Hematopoietic multipotent progenitor cell (in vitro differentiated cells): ENCODE results near the gene HDAC9. TPM values are rescaled to one million over a fixed set of nuclear protein-coding genes. Genes with fewer than 3 reads are reported as not detected.

Experiments
- DNase-seq, 3 donors: peaks; one replicate each; pipeline ENCODE4 v3.0.0-alpha.2; 2011 to 2015; ENCODE audit warnings: low read depth in 2 of 3, low spot score in 2 of 3
- total RNA-seq: library from RNA; depleted of rRNA; stranded (reverse); fragments of >200 nt; gene quantifications from one replicate; pipeline ENCODE4 v1.2.3, GENCODE V29; 2012

Gene HDAC9
- total RNA-seq, 1 donor = 10.2 TPM

DNA sequence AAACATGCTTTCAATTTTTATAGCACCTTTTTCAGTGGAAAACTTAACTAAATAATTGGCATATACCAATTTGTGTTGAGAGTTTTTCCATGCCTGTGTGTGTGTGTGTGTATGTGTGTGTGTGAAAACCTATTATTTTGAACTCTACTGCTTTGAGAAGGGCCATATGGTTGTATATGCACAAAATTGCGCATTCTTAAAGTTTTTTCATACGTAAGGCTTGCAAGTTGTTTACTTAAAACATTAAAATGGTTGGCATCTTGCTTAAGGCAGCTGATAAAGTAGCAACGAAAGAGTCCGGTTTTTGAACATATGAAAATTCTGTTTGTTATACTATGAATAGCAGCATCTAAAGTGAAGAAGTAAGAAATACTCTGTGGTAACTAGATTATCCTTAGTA is 84.1 kb downstream of the HDAC9 start:
- no peak for DNase-seq

DNA sequence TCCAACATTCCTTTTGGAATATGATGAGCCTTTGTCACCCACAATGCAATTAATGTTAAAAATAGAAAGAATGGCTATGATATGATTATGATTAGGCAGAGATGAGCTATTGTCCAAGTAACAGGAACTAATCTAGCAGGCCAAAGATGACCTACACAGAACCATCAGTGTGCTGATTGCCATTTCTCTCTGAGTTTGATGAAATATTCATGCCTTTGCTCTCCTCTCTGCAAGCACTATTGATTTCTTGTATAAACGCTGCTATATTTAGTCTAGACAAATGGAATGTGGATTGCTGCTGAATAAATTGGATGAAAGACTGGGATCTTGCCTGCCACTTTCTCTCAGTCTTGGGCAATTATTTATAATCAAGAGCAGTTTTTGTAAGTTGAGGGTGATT is 85.4 kb downstream of the HDAC9 start:
- DNase-seq = no peak

DNA sequence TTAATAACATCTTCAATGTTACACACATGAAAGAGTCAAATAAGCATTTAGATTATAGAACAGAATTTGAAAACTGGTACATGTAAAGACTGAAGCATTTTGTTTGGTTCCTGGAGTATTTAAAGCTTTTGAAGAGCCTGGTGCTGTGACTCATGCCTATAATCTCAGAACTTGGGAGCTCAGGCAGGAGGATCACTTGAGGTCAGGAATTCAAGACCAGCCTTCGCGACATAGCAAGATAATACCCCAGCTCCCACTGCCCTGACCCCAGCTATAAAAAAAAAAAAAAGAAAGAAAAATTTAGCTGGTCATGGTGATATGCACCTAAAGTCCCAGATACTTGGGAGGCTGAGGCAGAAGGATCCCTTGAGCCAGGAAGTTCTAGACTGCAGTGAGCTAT is 87.8 kb downstream of the HDAC9 start:
- DNase-seq = no peak

DNA sequence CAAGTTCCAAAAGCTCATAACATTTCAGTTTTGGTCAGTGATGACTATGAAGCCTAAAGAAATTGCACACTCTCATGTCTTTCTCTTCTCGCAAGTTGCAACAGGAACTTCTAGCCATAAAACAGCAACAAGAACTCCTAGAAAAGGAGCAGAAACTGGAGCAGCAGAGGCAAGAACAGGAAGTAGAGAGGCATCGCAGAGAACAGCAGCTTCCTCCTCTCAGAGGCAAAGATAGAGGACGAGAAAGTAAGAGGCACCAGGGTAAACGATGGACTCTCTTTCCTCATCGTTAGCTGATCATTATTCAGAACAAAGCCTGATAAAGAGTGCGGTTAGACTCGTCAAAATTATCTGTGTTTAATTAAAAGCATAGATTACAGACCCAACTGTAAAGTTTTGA is 94.7 kb downstream of the HDAC9 start:
- peak in 1 of 3 donors; percentile 11 for DNase-seq

DNA sequence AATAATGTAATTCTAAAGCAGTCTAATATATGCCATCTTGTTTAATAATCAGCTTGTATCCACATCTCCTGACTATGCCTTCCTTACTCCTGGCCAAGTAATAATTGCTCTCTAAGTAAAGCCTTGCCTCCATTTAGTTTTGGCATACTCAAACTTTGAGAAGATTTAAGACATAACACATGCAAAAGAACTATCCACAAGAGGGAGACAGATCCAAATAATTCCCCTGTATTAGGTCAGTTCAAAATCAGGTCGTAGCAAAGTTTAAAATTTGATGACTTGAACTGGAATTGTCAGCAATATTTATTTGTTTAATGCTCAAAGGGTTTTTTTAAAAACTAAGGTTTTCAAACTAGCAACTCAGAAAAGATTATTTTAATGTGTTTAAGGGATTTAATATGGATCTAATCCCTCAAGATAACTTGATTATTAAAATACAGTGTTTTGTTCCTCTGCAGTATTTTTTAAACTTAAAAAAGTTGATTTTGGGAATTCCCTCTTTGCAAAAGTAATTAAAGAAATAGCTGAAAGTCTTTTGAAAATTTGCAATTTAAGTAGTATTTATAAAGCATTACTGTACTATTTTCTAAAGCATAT is 95.3 kb downstream of the HDAC9 start:
- DNase-seq = peak in 2 of 3 donors; percentile 11 to 51

DNA sequence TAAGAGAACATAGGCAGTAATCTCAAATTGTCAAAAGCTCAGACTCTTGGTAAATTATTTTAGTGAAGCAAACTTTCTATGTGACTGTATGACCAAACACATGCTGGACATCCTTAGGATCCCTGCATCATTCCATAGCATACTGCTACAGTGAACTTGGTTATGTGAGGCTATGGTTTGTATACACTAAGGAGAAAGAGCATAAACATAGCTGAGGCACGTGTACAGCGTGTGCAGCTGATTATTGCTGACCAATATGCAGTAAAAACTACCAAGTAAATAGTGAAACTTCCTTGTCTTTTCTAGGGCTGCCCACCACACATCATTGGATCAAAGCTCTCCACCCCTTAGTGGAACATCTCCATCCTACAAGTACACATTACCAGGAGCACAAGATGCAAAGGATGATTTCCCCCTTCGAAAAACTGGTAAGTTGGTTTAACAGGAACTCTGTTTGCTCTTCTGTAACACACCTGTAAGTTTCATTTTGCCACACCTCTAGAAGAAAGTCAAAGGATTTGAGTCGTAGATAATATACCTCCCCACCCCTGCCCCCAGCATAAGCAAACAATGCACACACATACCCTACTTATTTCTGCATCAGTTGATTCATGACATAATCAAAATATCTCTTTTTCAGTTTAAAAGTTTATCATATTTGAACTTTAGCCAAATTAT is 98.2 kb downstream of the HDAC9 start:
- DNase-seq = no peak

DNA sequence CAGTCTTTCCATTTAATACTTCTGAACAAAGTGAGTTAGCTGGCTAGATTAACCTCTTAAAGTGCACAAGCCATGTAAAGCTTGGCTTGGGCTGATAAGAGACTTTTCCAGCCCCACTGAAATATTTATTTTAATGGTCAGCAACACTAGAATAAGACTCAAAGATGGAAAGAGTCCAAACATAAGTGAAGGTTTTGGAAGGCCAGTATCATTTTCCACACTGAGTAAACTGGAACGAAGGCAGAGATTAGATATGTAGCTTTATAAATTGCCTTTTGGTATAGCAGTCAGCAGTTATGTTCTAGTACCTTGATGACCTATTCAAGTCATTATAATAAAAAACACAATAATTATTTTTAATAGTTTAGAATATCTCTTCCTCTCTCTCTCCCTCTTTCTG is 102.2 kb downstream of the HDAC9 start:
- no peak for DNase-seq

DNA sequence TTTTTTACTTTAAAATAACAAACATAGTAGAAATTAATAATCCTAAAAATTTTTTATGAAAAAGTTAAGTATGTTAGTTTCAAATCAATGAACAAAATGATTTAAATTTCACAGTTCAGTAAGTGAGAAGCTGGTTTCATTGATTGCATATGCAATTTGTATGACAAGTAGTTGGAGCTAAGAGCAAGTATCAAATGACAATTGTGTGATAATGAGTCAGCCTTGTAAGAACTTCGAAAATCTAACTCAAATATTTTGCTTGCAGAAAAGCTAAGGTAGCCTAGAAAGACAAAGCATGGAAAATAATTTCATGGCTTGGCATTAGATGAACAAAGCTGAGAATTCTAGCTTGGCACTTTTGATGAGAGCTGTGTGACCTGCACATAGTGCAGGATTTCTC is 111.5 kb downstream of the HDAC9 start:
- DNase-seq = no peak

DNA sequence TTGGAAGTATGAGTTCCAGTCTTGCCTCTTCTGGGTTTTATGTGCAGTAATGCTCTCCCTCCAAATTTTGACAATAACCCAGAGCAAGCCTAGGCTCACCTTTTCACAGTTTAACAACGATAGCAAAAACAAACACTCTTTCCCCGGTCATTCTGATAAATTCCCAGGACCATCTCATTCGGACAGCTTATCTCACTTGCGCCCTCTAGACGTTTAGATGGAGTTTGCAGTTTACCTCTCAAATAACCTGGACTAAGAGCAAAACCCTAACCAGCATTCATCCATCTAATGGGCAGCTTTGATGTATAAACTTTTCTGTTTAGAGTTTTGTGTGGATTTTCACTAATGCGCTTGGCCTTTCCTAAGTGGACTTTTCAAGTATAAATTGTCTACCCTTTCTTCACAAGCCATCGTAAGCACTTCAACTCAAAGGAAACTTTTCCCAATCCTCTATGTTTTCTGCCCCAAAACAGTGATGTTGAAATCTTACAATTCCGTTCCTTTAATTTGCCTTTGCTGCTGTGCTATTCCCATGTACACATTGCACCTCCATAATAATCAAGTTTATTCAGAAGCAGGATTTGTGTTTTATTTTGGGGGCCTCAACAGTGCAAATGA is 114.9 kb downstream of the HDAC9 start:
- peak in 1 of 3 donors; percentile 1 for DNase-seq

DNA sequence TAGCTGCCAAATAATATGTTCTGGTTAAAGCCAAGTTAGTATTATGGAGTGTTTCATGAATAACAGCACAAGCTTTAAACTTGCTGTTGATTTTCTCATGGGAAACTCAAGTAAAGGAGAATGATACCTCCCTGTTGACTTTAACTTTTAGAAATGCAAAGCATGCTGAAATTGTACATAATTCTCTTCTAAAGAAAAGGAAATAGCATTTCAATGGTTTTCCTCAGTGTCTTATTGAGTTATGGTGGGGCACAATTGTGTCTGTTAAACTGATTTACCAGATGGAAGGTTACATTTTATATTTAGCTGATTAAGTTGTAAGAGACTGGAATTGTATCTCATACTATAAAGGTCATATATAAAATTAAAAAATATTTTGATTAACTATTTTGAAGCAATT is 119.3 kb downstream of the HDAC9 start:
- DNase-seq = no peak

DNA sequence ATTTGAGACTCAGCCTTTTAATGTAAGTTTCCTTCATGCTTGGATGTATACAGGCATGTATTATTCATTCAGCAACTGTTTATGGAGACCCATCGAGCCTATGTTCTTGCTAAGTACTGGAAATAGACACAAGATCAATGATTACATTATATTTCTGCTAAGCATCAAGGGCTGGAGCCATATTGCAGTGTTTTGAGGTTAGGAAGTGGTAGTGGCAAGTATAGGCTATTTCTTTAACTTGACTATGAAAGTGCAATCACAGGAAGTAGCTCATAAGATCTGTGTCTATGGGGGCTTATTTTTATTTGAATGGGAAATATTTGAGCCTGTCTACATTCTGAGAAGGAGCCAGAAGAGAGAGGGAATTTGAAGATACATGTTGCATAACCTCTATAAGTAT is 123.8 kb downstream of the HDAC9 start:
- no peak for DNase-seq

DNA sequence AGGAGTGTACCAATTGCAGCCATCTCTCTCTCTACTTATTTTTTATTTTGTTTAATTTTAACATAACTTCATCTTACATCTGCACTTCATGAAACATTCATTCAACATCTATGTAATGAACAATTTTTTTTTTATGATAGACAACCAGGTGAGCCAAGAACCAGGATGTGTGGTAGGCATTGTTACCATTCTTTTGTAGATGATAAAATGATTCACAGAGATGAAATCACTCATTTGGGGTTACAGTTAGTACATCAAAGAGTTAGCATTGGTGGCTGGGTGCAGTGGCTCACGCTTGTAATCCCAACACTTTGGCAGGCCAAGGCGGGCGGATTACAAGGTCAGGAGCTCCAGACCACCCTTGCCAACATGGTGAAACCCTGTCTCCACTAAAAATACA is 127.8 kb downstream of the HDAC9 start:
- no peak for DNase-seq

DNA sequence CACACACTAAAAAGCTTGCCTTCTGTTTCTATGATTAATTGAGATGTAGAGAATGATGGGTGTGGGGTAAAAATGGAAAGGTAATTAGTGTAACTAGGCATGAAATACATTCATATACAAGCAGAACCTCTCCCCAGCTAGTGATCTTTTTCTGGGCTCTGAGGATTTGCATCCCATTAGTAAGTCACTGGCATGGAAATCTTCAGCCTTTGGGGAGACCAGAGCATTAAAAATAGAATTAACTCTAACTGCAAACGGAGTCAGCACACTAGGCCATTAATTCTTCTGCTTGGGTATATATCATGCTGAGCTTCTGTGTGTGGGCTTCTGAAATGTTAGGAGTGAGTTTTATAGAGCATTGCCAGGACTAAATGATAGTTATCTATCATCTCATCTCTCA is 128.9 kb downstream of the HDAC9 start:
- DNase-seq = no peak

DNA sequence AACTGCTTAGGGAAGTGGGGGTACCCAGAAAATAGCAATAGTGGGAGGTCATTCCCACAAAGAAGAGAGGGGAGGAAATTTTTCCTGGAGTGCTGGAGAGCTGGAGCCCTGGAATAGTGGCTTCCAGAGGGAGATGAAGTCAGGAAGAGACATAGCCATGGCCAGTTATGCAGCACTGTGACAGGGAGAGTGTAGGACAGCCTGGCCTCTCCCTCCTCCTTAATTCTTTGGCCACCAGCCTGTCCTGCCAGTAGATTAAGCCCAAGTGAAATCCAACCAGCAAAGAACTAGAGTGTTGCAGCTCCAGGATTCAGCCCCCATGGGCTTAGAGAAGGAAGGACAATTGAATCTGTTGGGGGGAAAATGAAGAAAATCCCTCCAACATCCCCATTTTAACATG is 130.5 kb downstream of the HDAC9 start:
- DNase-seq = no peak

DNA sequence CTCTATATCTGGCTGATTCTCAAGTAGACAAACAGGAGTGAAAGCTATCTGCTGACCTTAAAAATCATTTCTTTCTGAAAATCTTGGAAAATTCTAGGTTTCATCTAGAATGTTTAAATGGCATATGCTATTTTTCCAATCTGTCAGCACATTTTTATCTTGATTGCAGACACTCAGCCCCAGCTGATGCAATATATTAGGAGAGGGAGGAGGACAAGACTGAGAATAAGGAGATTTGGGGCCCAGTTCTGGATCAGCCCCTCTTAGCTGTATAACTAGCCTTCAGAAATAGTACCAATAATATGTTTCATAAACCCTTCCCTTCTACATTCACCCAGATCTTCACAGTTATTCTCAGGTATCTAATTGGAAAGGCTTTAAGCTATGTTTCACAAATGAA is 131.2 kb downstream of the HDAC9 start:
- DNase-seq = no peak

DNA sequence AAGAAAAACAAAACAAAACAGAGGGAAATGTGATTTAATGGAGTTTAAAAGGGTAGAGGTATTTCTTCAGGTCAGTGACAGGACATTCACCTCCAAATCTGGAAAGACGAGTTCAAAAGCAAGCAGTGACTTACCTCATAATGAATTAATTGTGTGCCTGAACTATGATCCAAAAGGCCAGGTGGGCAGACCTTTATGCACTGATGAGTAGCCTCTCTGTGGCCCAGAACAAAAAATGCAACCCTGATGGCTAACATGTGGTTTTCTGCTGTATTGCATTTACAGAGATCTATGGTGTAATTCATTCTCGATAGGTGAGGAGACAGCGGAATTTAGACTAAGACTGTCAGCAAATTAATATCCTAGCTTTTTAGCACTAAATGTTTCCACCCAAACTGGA is 142.0 kb downstream of the HDAC9 start:
- DNase-seq = no peak

DNA sequence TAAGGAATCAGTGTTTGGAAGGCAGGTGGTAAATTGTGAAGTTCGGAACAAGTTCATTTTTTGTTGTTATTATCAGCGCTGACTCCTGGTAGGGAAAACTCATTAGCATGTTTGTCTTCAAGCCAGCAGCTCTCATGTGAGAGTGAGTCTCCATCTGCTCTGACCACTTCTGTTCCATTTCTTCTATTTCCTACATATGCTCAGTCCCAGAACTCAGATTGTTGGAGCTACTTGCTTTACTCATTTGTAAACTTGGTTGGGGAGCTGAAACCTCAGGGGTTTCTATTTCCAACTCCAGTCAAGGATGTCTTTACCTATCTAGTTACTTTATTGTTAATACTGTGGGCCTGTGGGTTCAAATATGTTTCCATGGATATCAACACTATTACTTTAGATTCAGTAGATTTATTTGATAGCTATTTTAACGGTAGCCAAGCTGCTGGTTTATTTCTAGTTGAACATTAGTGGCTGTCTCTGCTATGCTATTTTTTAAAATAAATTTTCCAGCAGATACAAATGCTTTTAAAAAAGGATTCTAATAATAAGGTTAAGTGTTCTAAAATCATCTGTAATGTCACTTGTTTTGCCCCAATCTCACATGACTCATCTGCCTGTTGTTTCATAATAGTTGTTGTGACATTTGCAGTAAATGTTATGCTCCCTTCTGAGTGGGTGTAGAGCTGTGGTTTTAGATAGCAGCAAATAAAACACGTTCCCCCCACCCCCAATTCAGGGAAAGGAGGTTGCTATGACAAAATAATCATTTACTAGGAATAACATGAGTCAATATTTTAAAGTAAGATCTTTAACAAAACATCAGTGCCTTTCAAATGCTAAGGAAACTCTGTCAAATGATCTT is 143.3 kb downstream of the HDAC9 start:
- peak in 1 of 3 donors; percentile 0 for DNase-seq

DNA sequence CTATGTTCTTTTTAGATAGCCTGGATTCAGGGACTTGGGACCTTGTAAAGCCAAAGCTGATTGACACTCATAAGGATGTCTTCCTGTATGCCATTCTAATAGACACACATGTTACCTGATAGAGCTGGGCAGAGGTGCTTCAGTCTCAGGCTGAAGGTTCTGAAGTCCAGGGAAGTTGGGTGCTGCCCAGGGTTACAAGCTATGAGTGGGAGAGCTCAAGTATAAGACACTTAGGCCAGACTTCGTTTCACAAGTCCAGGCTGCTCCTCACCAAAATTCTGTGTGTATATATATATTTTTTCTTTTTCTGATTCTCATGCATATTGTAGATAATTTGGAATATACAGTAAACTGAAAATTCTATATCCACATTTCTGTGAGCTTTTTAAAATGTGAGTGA is 144.2 kb downstream of the HDAC9 start:
- no peak for DNase-seq

DNA sequence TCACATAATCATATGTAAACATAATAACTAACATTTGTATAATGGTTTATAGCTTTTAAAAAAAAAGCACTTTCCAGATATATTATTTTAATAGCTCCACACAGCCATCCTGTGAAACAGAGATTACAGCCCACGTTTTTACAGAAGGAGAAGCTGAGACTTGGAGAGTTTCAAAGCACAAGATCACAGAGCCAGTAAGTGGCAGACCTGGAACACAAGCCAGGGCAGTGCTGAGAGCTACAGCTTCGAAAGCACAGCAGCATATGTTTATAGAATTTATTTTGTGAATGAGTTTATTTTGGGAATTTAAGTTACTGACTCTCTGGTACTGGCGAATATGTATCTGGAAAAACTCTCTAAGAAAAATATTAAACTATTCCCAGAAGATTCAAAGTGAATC is 149.4 kb downstream of the HDAC9 start:
- DNase-seq = no peak

DNA sequence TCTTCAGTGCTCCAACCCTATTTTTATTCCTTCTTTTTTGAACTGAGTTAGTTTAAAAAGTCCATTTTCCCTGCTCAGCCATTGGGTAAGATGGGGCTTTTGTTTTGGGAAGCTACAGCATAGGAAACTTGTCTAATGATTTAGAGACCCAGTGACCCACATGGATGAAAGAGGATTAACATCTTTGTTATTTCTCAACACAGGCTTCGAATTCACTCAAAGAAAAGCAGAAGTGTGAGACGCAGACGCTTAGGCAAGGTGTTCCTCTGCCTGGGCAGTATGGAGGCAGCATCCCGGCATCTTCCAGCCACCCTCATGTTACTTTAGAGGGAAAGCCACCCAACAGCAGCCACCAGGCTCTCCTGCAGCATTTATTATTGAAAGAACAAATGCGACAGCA is 152.0 kb downstream of the HDAC9 start:
- DNase-seq = no peak
